Activated T-cell treated with anti-CD3 and anti-CD28 coated beads, Interleukin-2, amount 50 U/mL, for 4 hours (primary cell): ENCODE measurements around the gene TTLL11. TPM values are rescaled to one million over a fixed set of nuclear protein-coding genes. Genes with fewer than 3 reads are reported as not detected.

Source experiments
- ATAC-seq, 2 donors: fragments of 200-7000 bp; cut with Tn5 transposase; one replicate each; pipeline ENCODE4 v1.10.0; 2021
- DNase-seq: peaks from one replicate; pipeline ENCODE4 v3.0.0-alpha.2; 2020
- H3K27me3 Mint-ChIP-seq: one replicate; pipeline ENCODE4 v1.8.0; 2021; ENCODE audit warnings: low read depth, mixed read lengths
- H3K36me3 Mint-ChIP-seq: one replicate; pipeline ENCODE4 v1.8.0; 2022; ENCODE audit warnings: mixed read lengths; ENCODE audit not compliant: insufficient read depth
- H3K4me1 Mint-ChIP-seq: one replicate; pipeline ENCODE4 v1.8.0; 2021; ENCODE audit warnings: low read depth, mixed read lengths
- H3K4me3 Mint-ChIP-seq: one replicate; pipeline ENCODE4 v1.8.0; 2021; ENCODE audit warnings: mild to moderate bottlenecking, moderate library complexity, mixed read lengths
- H3K9me3 Mint-ChIP-seq: one replicate; pipeline ENCODE4 v1.8.0; 2021; ENCODE audit warnings: mixed read lengths
- total RNA-seq, 3 donors: library from RNA; stranded (reverse); gene quantifications; one replicate each; pipeline ENCODE4 v1.2.1, GENCODE V29; 2021

TTLL11 gene
- total RNA-seq, 3 donors from 2014 or later: 4.2 to 5.1 (median 4.7) TPM

DNA sequence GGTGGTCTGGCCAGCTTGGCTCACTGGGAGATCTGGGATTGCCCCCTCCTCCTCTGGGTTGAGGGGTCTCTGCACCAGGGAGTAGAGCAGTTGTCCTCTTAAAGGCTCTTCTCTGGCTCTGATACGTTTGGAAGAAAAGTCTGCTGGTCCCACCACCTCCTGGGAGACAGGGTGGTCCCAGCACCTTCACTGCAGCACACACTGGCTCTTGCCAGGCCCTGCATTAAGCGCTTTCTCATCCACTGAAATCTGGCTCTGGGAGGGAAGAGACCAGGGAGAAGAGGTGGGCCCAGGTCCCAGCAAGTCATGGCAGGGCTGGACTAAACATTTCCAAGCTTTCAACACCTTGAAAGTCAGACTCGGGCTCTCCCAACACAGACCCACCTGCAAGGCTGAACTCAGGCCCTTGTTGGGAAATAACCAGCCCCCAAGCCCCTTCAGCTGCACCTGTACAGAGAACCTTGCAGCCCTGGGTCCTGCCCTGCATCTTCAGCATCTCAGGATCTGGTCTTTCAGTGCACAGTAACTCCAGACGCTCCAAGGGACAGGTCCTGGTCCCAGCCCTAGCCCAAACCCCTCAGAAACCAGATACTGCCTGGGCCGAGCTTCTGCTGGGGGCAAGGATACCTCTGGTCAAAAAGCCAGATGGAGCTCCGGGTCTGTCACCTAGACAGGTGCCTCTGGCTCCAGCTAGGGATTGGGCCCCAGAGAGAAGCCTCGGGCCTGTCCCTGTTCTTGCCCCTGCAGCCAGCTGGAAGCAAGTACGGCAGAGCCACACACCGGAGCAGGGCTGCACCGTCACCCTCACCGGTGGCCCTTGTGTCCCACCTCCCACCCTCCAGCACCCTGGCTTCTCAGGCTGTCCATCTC is 307.2 kb downstream of the TTLL11 start:
- Mint-ChIP-seq H3K9me3 (no peaks in the 10 kb centered on the region), H3K4me1 (peaks cover 6% of the 10 kb centered on the region), H3K36me3 (no peaks in the 10 kb centered on the region), H3K27me3 (peaks cover 16% of the 10 kb centered on the region), H3K4me3 (no peak overlapping the region)
- ATAC-seq (no peak), DNase-seq (no peak)

- no peak for ATAC-seq
- Mint-ChIP-seq H3K36me3 (no peaks in the 10 kb centered on the region), H3K4me1 (peaks cover 6% of the 10 kb centered on the region), H3K9me3 (no peaks in the 10 kb centered on the region), H3K4me3 (no peak overlapping the region), H3K27me3 (peaks cover 16% of the 10 kb centered on the region)
- DNase-seq: no peak
Observed at GRCh38 chr9:121784731-121785411, 308.2 kb downstream of the TTLL11 start.

DNA sequence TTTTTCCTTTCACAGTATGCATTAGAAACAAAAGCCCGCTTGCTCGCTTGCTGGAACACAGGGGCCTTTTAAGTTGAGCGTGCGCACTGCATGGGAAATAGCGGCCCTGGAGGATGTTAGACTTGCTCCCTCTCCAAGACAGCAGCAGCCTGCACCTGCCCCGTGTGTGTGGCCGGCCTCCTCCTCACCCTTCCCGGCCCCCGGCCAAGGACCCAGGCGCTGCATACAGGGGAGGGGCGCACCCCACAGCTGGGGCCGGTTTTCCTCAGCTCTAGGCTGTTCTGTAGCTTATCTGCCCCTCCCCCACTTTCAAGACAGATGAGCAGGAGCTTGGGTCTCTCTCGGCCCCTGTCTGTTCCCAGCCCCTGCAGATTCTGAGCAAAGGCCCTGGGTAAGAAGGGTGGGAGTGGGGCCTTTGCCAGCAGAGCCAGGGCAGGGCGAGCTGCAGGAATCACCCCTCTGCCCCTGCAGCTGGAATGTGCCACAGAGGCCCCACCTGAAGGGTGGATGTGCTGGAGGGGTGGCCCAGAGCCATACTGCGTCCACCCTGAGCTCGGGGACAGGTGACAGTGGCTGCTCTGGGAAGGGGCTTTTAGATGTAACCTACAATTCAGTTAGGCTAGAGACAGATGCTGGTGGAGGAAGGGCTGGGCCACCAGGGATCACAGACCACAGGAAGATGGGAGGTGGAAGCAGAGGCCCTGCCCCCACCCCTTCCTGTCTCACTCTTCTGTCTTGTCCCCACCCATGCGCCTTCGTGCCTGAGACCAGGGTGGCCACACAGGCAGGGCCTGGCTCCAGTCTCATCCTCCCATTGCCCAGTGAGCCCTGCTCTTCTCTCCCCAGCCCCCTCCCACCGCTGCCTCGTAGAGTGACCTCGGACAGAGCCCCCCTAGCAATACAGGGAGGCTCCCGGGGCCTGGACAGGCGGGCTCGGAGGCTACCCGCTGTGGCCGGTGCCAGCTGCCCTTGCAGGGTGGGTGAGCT is 309.3 kb downstream of the TTLL11 start:
- no peak overlapping the region for H3K4me3 Mint-ChIP-seq
- H3K36me3 Mint-ChIP-seq: no peaks in the 10 kb centered on the region
- H3K9me3 Mint-ChIP-seq: peaks cover 6% of the 10 kb centered on the region
- DNase-seq (no peak), ATAC-seq (peak in 1 of 2 donors; percentile 9)
- peaks cover 13% of the 10 kb centered on the region for H3K27me3 Mint-ChIP-seq
- peaks cover 6% of the 10 kb centered on the region for H3K4me1 Mint-ChIP-seq

DNA sequence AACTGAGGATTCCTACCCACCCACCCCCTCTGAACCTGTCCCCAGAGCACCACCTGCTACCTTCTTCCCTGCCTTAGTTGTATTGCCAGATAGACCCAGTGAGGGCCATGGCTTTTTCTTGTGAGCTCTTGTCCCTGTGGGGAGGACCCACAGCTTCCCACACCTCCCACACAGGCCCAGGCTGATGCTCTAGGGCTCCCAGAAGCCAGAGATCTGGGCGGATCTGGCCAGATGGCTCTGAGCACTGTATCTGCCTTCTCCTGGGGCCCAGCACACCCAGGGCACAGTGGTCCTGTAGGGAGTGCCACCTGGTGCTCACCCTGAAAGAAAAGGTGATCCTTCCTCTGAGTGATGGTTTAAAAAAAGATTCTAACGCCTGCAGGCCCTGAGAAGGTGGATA is 310.0 kb downstream of the TTLL11 start:
- Mint-ChIP-seq H3K4me1 (peaks cover 6% of the 10 kb centered on the region), H3K27me3 (peaks cover 11% of the 10 kb centered on the region), H3K9me3 (peaks cover 11% of the 10 kb centered on the region), H3K36me3 (no peaks in the 10 kb centered on the region), H3K4me3 (no peak overlapping the region)
- ATAC-seq: no peak
- DNase-seq: no peak

- Mint-ChIP-seq H3K27me3 (peaks cover 11% of the 10 kb centered on the region), H3K4me1 (peaks cover 6% of the 10 kb centered on the region), H3K36me3 (no peaks in the 10 kb centered on the region), H3K9me3 (peaks cover 11% of the 10 kb centered on the region), H3K4me3 (no peak overlapping the region)
- no peak for ATAC-seq
- DNase-seq: no peak
Observed at GRCh38 chr9:121782514-121783110, 310.5 kb downstream of the TTLL11 start.

GRCh38 chr9:121781701-121782464 is 311.2 kb downstream of the TTLL11 start:
- Mint-ChIP-seq H3K27me3 (peaks cover 10% of the 10 kb centered on the region), H3K4me3 (no peak overlapping the region), H3K36me3 (no peaks in the 10 kb centered on the region), H3K9me3 (peaks cover 11% of the 10 kb centered on the region), H3K4me1 (peaks cover 6% of the 10 kb centered on the region)
- DNase-seq (no peak), ATAC-seq (no peak)

DNA sequence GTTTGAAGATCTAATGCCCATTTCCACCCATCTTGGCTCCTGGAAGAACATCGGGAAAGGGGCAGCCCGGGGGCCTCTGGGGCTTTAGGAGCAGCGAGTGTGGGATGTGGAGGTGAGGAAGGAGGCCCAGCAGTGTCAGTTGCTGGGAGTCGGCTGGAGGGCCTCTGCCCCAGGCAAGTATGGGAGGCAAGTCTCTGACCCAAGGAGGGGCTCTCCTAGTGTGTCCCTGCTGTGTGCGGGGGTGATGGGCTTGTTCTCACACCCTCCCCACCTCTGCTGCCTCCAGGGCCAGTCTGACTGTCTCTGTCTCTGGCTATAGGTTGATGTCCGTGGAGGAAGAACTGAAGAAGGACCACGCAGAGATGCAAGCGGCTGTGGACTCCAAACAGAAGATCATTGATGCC is 312.0 kb downstream of the TTLL11 start:
- ATAC-seq (no peak), DNase-seq (no peak)
- Mint-ChIP-seq H3K4me3 (no peak overlapping the region), H3K36me3 (no peaks in the 10 kb centered on the region), H3K4me1 (peaks cover 6% of the 10 kb centered on the region), H3K27me3 (peaks cover 12% of the 10 kb centered on the region), H3K9me3 (peaks cover 11% of the 10 kb centered on the region)

- peaks cover 6% of the 10 kb centered on the region for H3K4me1 Mint-ChIP-seq
- no peak for DNase-seq
- ATAC-seq: no peak
- no peak overlapping the region for H3K4me3 Mint-ChIP-seq
- no peaks in the 10 kb centered on the region for H3K36me3 Mint-ChIP-seq
- peaks cover 11% of the 10 kb centered on the region for H3K9me3 Mint-ChIP-seq
- H3K27me3 Mint-ChIP-seq: peaks cover 14% of the 10 kb centered on the region
Observed at GRCh38 chr9:121780177-121781040, 312.7 kb downstream of the TTLL11 start.

- ATAC-seq (no peak), DNase-seq (no peak)
- Mint-ChIP-seq H3K9me3 (peaks cover 11% of the 10 kb centered on the region), H3K36me3 (no peaks in the 10 kb centered on the region), H3K27me3 (peaks cover 14% of the 10 kb centered on the region), H3K4me1 (peaks cover 6% of the 10 kb centered on the region), H3K4me3 (no peak overlapping the region)
Observed at GRCh38 chr9:121779381-121780117, 313.6 kb downstream of the TTLL11 start.

GRCh38 chr9:121778252-121779225 is 314.6 kb downstream of the TTLL11 start:
- peaks cover 11% of the 10 kb centered on the region for H3K9me3 Mint-ChIP-seq
- DNase-seq: no peak
- ATAC-seq: no peak
- peaks cover 14% of the 10 kb centered on the region for H3K27me3 Mint-ChIP-seq
- no peaks in the 10 kb centered on the region for H3K4me1 Mint-ChIP-seq
- H3K4me3 Mint-ChIP-seq: no peak overlapping the region
- H3K36me3 Mint-ChIP-seq: no peaks in the 10 kb centered on the region
